Spleen (tissue), 11 donors: ENCODE results near the gene CTNNA2. TPM values are rescaled to one million over a fixed set of nuclear protein-coding genes. Genes with fewer than 3 reads are reported as not detected.

Source experiments
- DNase-seq: peaks from one replicate; pipeline ENCODE4 v3.0.0-alpha.2; 2020
- H3K27ac ChIP-seq, 8 donors: fragments of 200-600 bp; sonication (generic) in 7 of 8; 1 replicate in 4 of 8; 2 replicates in 4 of 8; pipeline versions ENCODE4 v1.5.0 to v1.8.0; 2016 to 2021; ENCODE audit warnings: inconsistent platforms in 4 of 8, mild to moderate bottlenecking in 4 of 8, moderate library complexity in 1 of 8
- H3K27me3 ChIP-seq, 7 donors: fragments of 200-600 bp; sonication (generic) in 6 of 7; replicated peaks in 1 of 7; 1 replicate in 4 of 7; 2 replicates in 3 of 7; pipeline versions ENCODE4 v1.5.0 to v1.8.0; 2016 to 2021; ENCODE audit warnings: inconsistent platforms in 3 of 7, mild to moderate bottlenecking in 1 of 7
- H3K36me3 ChIP-seq, 6 donors: fragments of 200-600 bp; sonication (generic) in 5 of 6; 1 replicate in 4 of 6; 2 replicates in 2 of 6; pipeline versions ENCODE4 v1.5.0 to v1.8.0; 2016 to 2021; ENCODE audit warnings: inconsistent platforms in 2 of 6
- H3K4me1 ChIP-seq, 6 donors: fragments of 200-600 bp; sonication (generic) in 5 of 6; 1 replicate in 3 of 6; 2 replicates in 3 of 6; pipeline versions ENCODE4 v1.5.0 to v1.8.0; 2016 to 2021; ENCODE audit warnings: inconsistent platforms in 3 of 6
- H3K4me3 ChIP-seq, 8 donors: fragments of 200-600 bp; sonication (generic) in 7 of 8; 1 replicate in 4 of 8; 2 replicates in 4 of 8; pipeline versions ENCODE4 v1.5.0 to v1.8.0; 2016 to 2021; ENCODE audit warnings: inconsistent platforms in 4 of 8, mild to moderate bottlenecking in 4 of 8, moderate library complexity in 2 of 8
- H3K9me3 ChIP-seq, 8 donors: fragments of 200-600 bp; sonication (generic) in 7 of 8; 1 replicate in 4 of 8; 2 replicates in 4 of 8; pipeline versions ENCODE4 v1.5.0 to v1.8.0; 2016 to 2021; ENCODE audit warnings: inconsistent platforms in 4 of 8
- POLR2A ChIP-seq, 3 donors: fragments of 450-650 bp; IDR thresholded peaks; one replicate each; pipeline ENCODE4 v1.5.1; 2017; ENCODE audit warnings: antibody characterized with exemption in 3 of 3, mild to moderate bottlenecking in 1 of 3
- POLR2AphosphoS5 ChIP-seq, 3 donors: sonication (generic); formaldehyde crosslinking; IDR thresholded peaks; one replicate each; pipeline ENCODE4 v1.5.1; 2017; ENCODE audit warnings: antibody characterized with exemption in 3 of 3
- WGBS, 5 donors: extraction: QIAGEN DNeasy Blood & Tissue Kit in 3 of 5; methylation state at CpG; one replicate each; pipeline versions ENCODE4 v1.1.5 to v1.1.7; 2013 to 2018; 5-methylcytosine and 5-hydroxymethylcytosine counted together
- intact Hi-C: fragments of 100-400 bp; cut with DNase I; formaldehyde crosslinking; loops from one replicate; pipeline ENCODE4 v1.15.0; 2023; ENCODE audit warnings: low total_unique reads
- polyA plus RNA-seq, 3 donors: library from polyadenylated mRNA; stranded (reverse); fragments of 200-250 nt; gene quantifications; one replicate each; pipeline ENCODE4 v1.2.1, GENCODE V29; 2013
- total RNA-seq, 7 donors: library from RNA; depleted of rRNA in 3 of 7; stranded (reverse); fragments of >200 nt in 3 of 7; fragmentation: NEBNext Ultra II Directional in 4 of 7; extraction: Animal tissue kit (Norgen Biotek cat#: 25700) in 4 of 7; gene quantifications; one replicate each; pipeline versions ENCODE4 v1.1.0 to v1.2.1, GENCODE V29; 2016 to 2021
- TF ChIP-seq, protein P1 (sequence below), 11 experiments: fragments of 200-600 bp in 7 of 11; fragments of 450-650 bp in 4 of 11; sonication (generic) in 4 of 11; IDR thresholded peaks in 8 of 11; conservative IDR thresholded peaks in 3 of 11; 1 replicate in 7 of 11; 2 replicates in 4 of 11; pipeline versions ENCODE4 v1.4.0 to v1.8.0; 2016 to 2021; ENCODE audit warnings: antibody characterized with exemption in 11 of 11, inconsistent platforms in 4 of 11, mild to moderate bottlenecking in 1 of 11
- donor health status: healthy with polysubstance abuse.
- donor health status: DM: no; HTN: no; CAD: no; lungs with moderate emphysema.
- donor health status: DM: no; HTN: no; CAD: no.
- donor health status: Bipolar disorder and iron deficiency.
- donor health status: healthy.
- donor health status: DM: no; HTN: no; CAD: no.
- donor health status: DM: yes; HTN: yes; CAD: no.

CTNNA2 gene
- total and polyA plus RNA-seq, 10 donors: not detected

GRCh38 chr2:80429251-80429650, 916.4 kb downstream of the CTNNA2 start:
- DNase-seq: no peak
- Histone ChIP-seq H3K27me3 (no peaks in the 10 kb centered on the region), H3K9me3 (no peaks in the 10 kb centered on the region), H3K4me3 (no peak overlapping the region), H3K4me1 (no peaks in the 10 kb centered on the region), H3K27ac (no peak overlapping the region), H3K36me3 (no peaks in the 10 kb centered on the region)
- intact Hi-C loops: no loop called here
- TF ChIP-seq POLR2A (IDR thresholded peaks at IDR 0.05) (no peak), POLR2AphosphoS5 (IDR thresholded peaks at IDR 0.05) (no peak)
- TF ChIP-seq, protein P1, sequence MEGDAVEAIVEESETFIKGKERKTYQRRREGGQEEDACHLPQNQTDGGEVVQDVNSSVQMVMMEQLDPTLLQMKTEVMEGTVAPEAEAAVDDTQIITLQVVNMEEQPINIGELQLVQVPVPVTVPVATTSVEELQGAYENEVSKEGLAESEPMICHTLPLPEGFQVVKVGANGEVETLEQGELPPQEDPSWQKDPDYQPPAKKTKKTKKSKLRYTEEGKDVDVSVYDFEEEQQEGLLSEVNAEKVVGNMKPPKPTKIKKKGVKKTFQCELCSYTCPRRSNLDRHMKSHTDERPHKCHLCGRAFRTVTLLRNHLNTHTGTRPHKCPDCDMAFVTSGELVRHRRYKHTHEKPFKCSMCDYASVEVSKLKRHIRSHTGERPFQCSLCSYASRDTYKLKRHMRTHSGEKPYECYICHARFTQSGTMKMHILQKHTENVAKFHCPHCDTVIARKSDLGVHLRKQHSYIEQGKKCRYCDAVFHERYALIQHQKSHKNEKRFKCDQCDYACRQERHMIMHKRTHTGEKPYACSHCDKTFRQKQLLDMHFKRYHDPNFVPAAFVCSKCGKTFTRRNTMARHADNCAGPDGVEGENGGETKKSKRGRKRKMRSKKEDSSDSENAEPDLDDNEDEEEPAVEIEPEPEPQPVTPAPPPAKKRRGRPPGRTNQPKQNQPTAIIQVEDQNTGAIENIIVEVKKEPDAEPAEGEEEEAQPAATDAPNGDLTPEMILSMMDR (IDR thresholded peaks at IDR 0.05 in 8 of 11, conservative IDR thresholded peaks at IDR 0.05 in 3 of 11): no peak
- WGBS, 5 donors: 77 to 90% (median 86%) methylated on average over 2 of the region's 2 CpGs

- Histone ChIP-seq H3K27ac (no peak overlapping the region), H3K4me3 (no peak overlapping the region), H3K9me3 (peaks cover 0 to 15% (median 0%) of the 10 kb centered on the region in 8 donors), H3K27me3 (no peaks in the 10 kb centered on the region), H3K4me1 (no peaks in the 10 kb centered on the region), H3K36me3 (no peaks in the 10 kb centered on the region)
- no peak for TF ChIP-seq POLR2AphosphoS5 (IDR thresholded peaks at IDR 0.05)
- TF ChIP-seq, protein P1 (IDR thresholded peaks at IDR 0.05 in 8 of 11, conservative IDR thresholded peaks at IDR 0.05 in 3 of 11): no peak
- TF ChIP-seq POLR2A (IDR thresholded peaks at IDR 0.05): no peak
- intact Hi-C loops: no loop called here
- WGBS, 5 donors: 72 to 93% (median 90%) methylated on average over 5 of the region's 5 CpGs
- DNase-seq: no peak
These were observed 925.1 kb downstream of the CTNNA2 start for GRCh38 chr2:80437959-80438358.

DNA sequence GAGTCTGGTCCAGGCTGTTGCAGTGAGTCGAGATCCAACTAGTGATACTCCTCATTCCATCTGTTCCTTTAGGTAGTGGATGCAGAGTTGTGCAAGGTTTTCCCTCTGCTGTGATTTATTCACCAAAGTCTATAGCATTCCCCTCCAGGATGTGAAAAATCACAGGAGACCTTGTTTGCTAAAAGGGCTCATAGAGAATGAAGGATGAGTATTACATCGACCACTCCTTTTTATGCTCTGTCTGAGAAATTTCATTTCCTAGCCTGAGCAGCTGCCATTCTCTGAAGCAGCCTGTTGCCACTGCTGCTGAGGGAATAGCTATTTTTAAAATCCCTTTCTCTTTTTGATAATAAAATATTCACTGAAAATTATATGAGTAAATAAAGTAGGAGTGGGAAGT, 925.8 kb downstream of the CTNNA2 start:
- TF ChIP-seq POLR2A (IDR thresholded peaks at IDR 0.05) (no peak), POLR2AphosphoS5 (IDR thresholded peaks at IDR 0.05) (no peak)
- 58 to 85% (median 71%) methylated on average over 2 of the region's 2 CpGs for WGBS, 5 donors
- H3K36me3 ChIP-seq: no peaks in the 10 kb centered on the region
- DNase-seq: no peak
- H3K27ac ChIP-seq: no peak overlapping the region
- H3K27me3 ChIP-seq: no peaks in the 10 kb centered on the region
- H3K4me3 ChIP-seq: no peak overlapping the region
- intact Hi-C loops: no loop called here
- H3K9me3 ChIP-seq: peaks cover 0 to 18% (median 0%) of the 10 kb centered on the region in 8 donors
- no peaks in the 10 kb centered on the region for H3K4me1 ChIP-seq

GRCh38 chr2:80454628-80455027, 941.8 kb downstream of the CTNNA2 start:
- no peak for TF ChIP-seq POLR2A (IDR thresholded peaks at IDR 0.05)
- TF ChIP-seq, protein P1 (IDR thresholded peaks at IDR 0.05 in 8 of 11, conservative IDR thresholded peaks at IDR 0.05 in 3 of 11): no peak
- no peak for TF ChIP-seq POLR2AphosphoS5 (IDR thresholded peaks at IDR 0.05)
- WGBS, 5 donors: 71 to 87% (median 77%) methylated on average over 7 of the region's 7 CpGs
- DNase-seq: peak; percentile 59
- H3K4me1 ChIP-seq: no peaks in the 10 kb centered on the region
- intact Hi-C loops: no loop called here
- H3K27me3 ChIP-seq: no peaks in the 10 kb centered on the region
- H3K27ac ChIP-seq: no peak overlapping the region
- H3K9me3 ChIP-seq: peaks cover 0 to 5% (median 0%) of the 10 kb centered on the region in 8 donors
- no peaks in the 10 kb centered on the region for H3K36me3 ChIP-seq
- H3K4me3 ChIP-seq: no peak overlapping the region

- no peak overlapping the region for H3K4me3 ChIP-seq
- H3K27ac ChIP-seq: no peak overlapping the region
- no peaks in the 10 kb centered on the region for H3K4me1 ChIP-seq
- TF ChIP-seq POLR2A (IDR thresholded peaks at IDR 0.05) (no peak), POLR2AphosphoS5 (IDR thresholded peaks at IDR 0.05) (no peak)
- TF ChIP-seq, protein P1 (IDR thresholded peaks at IDR 0.05 in 8 of 11, conservative IDR thresholded peaks at IDR 0.05 in 3 of 11): no peak
- no peak for DNase-seq
- peaks cover 0 to 5% (median 0%) of the 10 kb centered on the region in 8 donors for H3K9me3 ChIP-seq
- no peaks in the 10 kb centered on the region for H3K36me3 ChIP-seq
- no peaks in the 10 kb centered on the region for H3K27me3 ChIP-seq
- WGBS, 5 donors: 85 to 94% (median 86%) methylated on average over 5 of the region's 5 CpGs
- intact Hi-C loops: no loop called here
These were observed 946.2 kb downstream of the CTNNA2 start for GRCh38 chr2:80459028-80459427.
